RWPE2 (cell line): ENCODE data around the gene GRID2.
A peak's percentile ranks its signal among the peaks of the same experiment; 100 is the strongest.
"Not testable (repeated sequence)": the region's sequence is repeated elsewhere in the genome, so short reads cannot be mapped to it uniquely, and the experiment has no call there.

Source experiments
- ATAC-seq: fragments of 200-7000 bp; cut with Tn5 transposase; 3 replicates; pipeline ENCODE4 v1.9.1; 2021; ENCODE audit warnings: low read depth
- DNase-seq: peaks from one replicate; pipeline ENCODE4 v3.0.0-alpha.2; 2020; ENCODE audit warnings: low spot score
- H3K27ac ChIP-seq: fragments of 450-650 bp; 2 replicates; pipeline ENCODE4 v1.5.1; 2017; ENCODE audit warnings: mild to moderate bottlenecking; ENCODE audit not compliant: poor library complexity, severe bottlenecking
- H3K27me3 ChIP-seq: fragments of 250-450 bp; sonication (Bioruptor Pico); 2 replicates; pipeline ENCODE4 v1.5.1; 2021; ENCODE audit warnings: mild to moderate bottlenecking, moderate library complexity; ENCODE audit not compliant: insufficient read depth, poor library complexity, severe bottlenecking
- H3K36me3 ChIP-seq: fragments of 250-450 bp; sonication (Bioruptor Pico); 2 replicates; pipeline ENCODE4 v1.5.1; 2020; ENCODE audit warnings: low read depth, mild to moderate bottlenecking, moderate library complexity
- H3K4me1 ChIP-seq: fragments of 250-450 bp; sonication (Bioruptor Pico); 2 replicates; pipeline ENCODE4 v1.5.1; 2021; ENCODE audit warnings: mild to moderate bottlenecking, moderate library complexity; ENCODE audit not compliant: insufficient read depth, poor library complexity, severe bottlenecking
- H3K4me3 ChIP-seq: fragments of 250-450 bp; sonication (Bioruptor Pico); 2 replicates; pipeline ENCODE4 v1.5.1; 2021; ENCODE audit warnings: mild to moderate bottlenecking, moderate library complexity; ENCODE audit not compliant: severe bottlenecking
- H3K9me3 ChIP-seq: fragments of 250-450 bp; sonication (Bioruptor Pico); 2 replicates; pipeline ENCODE4 v1.5.1; 2021; ENCODE audit warnings: mild to moderate bottlenecking, moderate library complexity; ENCODE audit not compliant: severe bottlenecking
- TF ChIP-seq, protein P1 (sequence below): fragments of 450-650 bp; IDR thresholded peaks from one replicate; pipeline ENCODE4 v1.5.1; 2017; ENCODE audit warnings: mild to moderate bottlenecking, moderate library complexity; ENCODE audit not compliant: poor library complexity, severe bottlenecking

GRID2 gene

DNA sequence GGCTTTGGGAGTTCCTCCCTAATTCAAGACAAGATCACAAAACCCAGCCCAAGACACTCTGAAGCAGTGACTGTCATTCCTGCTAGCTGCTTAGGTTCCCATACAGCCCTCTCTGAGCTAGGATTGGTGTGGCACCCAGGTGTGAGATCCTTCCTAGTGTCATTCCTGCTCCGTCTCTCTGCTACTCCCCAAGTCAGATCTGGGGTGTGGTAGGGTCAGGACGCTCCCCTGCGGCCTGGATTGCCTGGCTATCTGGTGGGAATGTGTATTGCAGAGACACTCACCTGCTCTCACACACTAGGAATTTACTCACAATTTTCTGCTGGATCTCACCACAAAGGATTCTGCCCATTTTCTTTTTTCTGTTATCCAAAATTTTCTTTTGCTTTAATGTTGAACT lies 964.0 kb downstream of the GRID2 start:
- H3K27me3 ChIP-seq: no peaks in the 10 kb centered on the region
- no peak overlapping the region for H3K4me3 ChIP-seq
- no peaks in the 10 kb centered on the region for H3K4me1 ChIP-seq
- no peaks in the 10 kb centered on the region for H3K9me3 ChIP-seq
- TF ChIP-seq, protein P1, sequence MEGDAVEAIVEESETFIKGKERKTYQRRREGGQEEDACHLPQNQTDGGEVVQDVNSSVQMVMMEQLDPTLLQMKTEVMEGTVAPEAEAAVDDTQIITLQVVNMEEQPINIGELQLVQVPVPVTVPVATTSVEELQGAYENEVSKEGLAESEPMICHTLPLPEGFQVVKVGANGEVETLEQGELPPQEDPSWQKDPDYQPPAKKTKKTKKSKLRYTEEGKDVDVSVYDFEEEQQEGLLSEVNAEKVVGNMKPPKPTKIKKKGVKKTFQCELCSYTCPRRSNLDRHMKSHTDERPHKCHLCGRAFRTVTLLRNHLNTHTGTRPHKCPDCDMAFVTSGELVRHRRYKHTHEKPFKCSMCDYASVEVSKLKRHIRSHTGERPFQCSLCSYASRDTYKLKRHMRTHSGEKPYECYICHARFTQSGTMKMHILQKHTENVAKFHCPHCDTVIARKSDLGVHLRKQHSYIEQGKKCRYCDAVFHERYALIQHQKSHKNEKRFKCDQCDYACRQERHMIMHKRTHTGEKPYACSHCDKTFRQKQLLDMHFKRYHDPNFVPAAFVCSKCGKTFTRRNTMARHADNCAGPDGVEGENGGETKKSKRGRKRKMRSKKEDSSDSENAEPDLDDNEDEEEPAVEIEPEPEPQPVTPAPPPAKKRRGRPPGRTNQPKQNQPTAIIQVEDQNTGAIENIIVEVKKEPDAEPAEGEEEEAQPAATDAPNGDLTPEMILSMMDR: no peak
- DNase-seq: no peak
- H3K36me3 ChIP-seq: no peaks in the 10 kb centered on the region
- no peak for ATAC-seq
- H3K27ac ChIP-seq: no peak overlapping the region

DNA sequence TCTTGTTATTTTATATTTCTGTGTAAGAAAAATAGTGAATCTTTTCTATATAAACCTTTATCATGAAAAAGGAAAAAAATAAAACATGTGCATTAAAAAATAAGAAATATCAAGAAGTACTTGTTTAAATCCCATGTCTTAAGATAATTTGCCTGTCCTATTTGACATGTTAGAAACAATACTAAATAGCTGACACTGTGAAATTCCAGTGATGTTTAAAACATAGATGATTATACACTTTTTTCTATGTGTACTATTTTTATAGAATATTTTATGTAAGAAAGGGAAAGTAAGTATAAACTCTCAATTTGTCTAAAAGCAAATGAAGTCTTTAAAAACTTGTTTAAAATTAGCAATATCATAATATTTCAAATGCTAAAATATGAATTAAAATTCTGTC lies 981.6 kb downstream of the GRID2 start:
- H3K27me3 ChIP-seq: no peaks in the 10 kb centered on the region
- no peaks in the 10 kb centered on the region for H3K9me3 ChIP-seq
- no peaks in the 10 kb centered on the region for H3K36me3 ChIP-seq
- TF ChIP-seq, protein P1: no peak
- no peak overlapping the region for H3K4me3 ChIP-seq
- no peaks in the 10 kb centered on the region for H3K4me1 ChIP-seq
- DNase-seq: no peak
- ATAC-seq: no peak
- no peak overlapping the region for H3K27ac ChIP-seq

DNA sequence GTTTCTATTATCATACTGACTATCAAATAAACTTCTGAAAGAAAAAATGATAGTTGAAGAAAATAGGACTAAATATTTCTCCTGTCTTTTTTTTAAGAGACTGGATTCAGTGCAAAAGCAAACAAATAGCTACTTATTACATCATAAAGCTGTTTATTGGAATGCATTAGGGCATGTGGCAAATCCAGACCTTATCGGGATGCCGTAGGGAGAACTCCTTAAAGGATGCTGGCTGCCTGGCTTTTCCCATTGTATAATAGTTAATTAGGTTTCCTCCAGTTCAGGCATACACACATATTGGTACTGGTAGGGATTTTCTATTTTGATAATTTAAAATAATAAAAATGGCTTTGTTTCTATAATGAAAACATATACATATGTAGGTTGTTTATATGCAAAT lies 985.5 kb downstream of the GRID2 start:
- DNase-seq (no peak), ATAC-seq (no peak)
- Histone ChIP-seq H3K36me3 (no peaks in the 10 kb centered on the region), H3K4me1 (no peaks in the 10 kb centered on the region), H3K27me3 (no peaks in the 10 kb centered on the region), H3K27ac (no peak overlapping the region), H3K4me3 (no peak overlapping the region), H3K9me3 (no peaks in the 10 kb centered on the region)
- TF ChIP-seq, protein P1: no peak

DNA sequence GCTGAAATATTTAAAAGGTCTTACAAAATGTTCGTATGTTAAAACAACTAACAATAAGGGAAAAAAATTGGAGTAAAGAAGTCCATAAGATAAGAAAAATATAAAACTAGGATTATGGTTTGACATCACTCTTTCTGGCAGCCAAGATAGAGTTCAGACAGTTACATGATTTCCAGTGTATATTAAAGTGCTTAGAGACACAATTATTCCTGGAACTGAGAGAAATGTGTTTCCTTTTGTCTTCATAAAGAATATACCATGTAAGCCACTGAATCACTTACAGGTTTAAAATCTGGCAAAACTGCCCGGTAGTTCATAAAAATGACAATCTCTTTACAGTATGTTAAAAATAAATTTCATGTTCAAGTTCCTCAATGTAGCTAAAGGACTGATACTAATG lies 986.1 kb downstream of the GRID2 start:
- H3K4me1 ChIP-seq: no peaks in the 10 kb centered on the region
- DNase-seq (no peak), ATAC-seq (no peak)
- H3K27ac ChIP-seq: no peak overlapping the region
- TF ChIP-seq, protein P1: no peak
- no peaks in the 10 kb centered on the region for H3K36me3 ChIP-seq
- H3K4me3 ChIP-seq: no peak overlapping the region
- no peaks in the 10 kb centered on the region for H3K9me3 ChIP-seq
- no peaks in the 10 kb centered on the region for H3K27me3 ChIP-seq

DNA sequence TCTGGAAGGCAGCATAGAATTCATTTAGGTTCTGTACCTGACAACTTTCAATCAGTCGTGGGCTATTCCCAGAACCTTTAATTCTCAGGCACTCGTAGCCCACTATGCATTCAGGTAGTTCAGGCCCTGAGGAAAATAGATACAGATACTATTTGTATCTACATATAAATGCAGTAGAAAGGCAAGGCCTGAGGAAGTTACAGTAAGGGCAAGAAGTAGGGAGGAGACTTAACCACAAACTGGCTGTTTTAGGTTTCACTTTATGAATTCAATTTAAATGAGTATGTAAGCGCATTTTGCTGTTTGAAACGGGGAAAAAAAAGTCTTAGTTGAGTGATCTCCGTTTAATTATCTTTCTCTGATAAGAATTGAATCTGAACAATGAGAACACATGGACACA lies 995.4 kb downstream of the GRID2 start:
- no peaks in the 10 kb centered on the region for H3K9me3 ChIP-seq
- TF ChIP-seq, protein P1: no peak
- H3K4me3 ChIP-seq: no peak overlapping the region
- H3K27me3 ChIP-seq: no peaks in the 10 kb centered on the region
- ATAC-seq (no peak), DNase-seq (no peak)
- peaks cover 14% of the 10 kb centered on the region for H3K4me1 ChIP-seq
- no peaks in the 10 kb centered on the region for H3K36me3 ChIP-seq
- H3K27ac ChIP-seq: no peak overlapping the region

DNA sequence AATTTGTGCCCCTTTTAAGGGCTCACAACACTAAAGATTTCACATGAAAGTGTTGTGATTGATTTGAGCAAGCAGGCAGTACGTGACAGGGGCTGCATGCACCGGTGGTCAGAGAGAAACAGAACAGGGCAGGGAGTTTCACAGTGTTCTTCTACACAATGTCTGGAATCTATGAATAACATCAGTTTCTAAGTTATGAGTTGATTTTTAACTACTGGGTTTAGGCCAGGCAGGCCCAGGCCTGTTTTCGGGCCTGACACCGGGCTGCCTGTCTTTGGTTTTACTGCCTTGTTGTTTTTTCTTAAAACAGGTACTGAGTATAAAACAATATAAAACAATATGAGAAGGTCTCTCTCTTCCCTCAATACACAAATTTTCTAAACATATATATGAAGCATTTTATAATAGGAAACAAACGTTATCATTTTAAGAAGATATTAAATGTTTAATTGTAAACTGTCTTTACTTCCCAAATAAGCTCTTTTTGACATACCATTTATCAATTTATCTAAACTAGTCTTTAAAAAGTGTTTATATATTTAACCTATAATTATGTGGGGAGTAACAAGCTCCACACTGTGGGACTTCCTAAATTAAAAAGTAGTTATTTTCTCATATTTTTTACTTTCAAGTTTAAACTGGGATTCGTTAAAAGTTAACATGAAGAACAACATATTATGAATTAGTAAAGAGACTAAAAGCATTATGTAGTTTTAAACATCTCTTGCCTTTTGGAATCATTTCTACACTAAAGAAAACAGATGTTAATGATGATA lies 997.2 kb downstream of the GRID2 start:
- peaks cover 19% of the 10 kb centered on the region for H3K4me1 ChIP-seq
- not testable (repeated sequence) for H3K4me3 ChIP-seq, H3K36me3 ChIP-seq, H3K9me3 ChIP-seq, H3K27me3 ChIP-seq, DNase-seq, ATAC-seq
- peak overlapping the region; percentile 42 for H3K27ac ChIP-seq
